Rectal smooth muscle tissue (tissue), 1 donor: Measurements from ENCODE around the gene TMEM108.

Experiments used
- H3K27ac ChIP-seq: one replicate; pipeline ENCODE4 v1.7.0; 2013; ENCODE audit warnings: low read depth, low read length, inconsistent platforms
- H3K27me3 ChIP-seq: one replicate; pipeline ENCODE4 v1.7.0; 2013; ENCODE audit warnings: low read length; ENCODE audit not compliant: control insufficient read depth, insufficient read depth
- H3K36me3 ChIP-seq: one replicate; pipeline ENCODE4 v1.7.0; 2013; ENCODE audit warnings: low read length; ENCODE audit not compliant: control insufficient read depth, insufficient read depth
- H3K4me1 ChIP-seq: one replicate; pipeline ENCODE4 v1.7.0; 2013; ENCODE audit warnings: low read length; ENCODE audit not compliant: control insufficient read depth, insufficient read depth
- H3K4me3 ChIP-seq: one replicate; pipeline ENCODE4 v1.7.0; 2013; ENCODE audit warnings: low read length
- H3K9ac ChIP-seq: one replicate; pipeline ENCODE4 v1.7.0; 2013; ENCODE audit warnings: low read length

Gene TMEM108

GRCh38 chr3:133301194-133301593 is 263.0 kb downstream of the TMEM108 start:
- H3K27ac ChIP-seq, result no peak overlapping the region
- H3K4me3 ChIP-seq, result no peak overlapping the region
- no peaks in the 10 kb centered on the region for H3K27me3 ChIP-seq
- H3K9ac ChIP-seq, result no peak overlapping the region
- H3K4me1 ChIP-seq, result peaks cover 3% of the 10 kb centered on the region
- H3K36me3 ChIP-seq, result no peaks in the 10 kb centered on the region

GRCh38 chr3:133301731-133302130 is 263.5 kb downstream of the TMEM108 start:
- Histone ChIP-seq H3K4me3 (no peak overlapping the region), H3K27ac (no peak overlapping the region), H3K36me3 (no peaks in the 10 kb centered on the region), H3K27me3 (no peaks in the 10 kb centered on the region), H3K4me1 (no peaks in the 10 kb centered on the region), H3K9ac (no peak overlapping the region)

GRCh38 chr3:133303430-133303829 is 265.2 kb downstream of the TMEM108 start:
- no peaks in the 10 kb centered on the region for H3K27me3 ChIP-seq
- no peak overlapping the region for H3K9ac ChIP-seq
- H3K4me3 ChIP-seq, result no peak overlapping the region
- no peak overlapping the region for H3K27ac ChIP-seq
- no peaks in the 10 kb centered on the region for H3K4me1 ChIP-seq
- H3K36me3 ChIP-seq, result no peaks in the 10 kb centered on the region

- no peaks in the 10 kb centered on the region for H3K36me3 ChIP-seq
- no peak overlapping the region for H3K9ac ChIP-seq
- H3K27ac ChIP-seq, result no peak overlapping the region
- no peak overlapping the region for H3K4me3 ChIP-seq
- no peaks in the 10 kb centered on the region for H3K27me3 ChIP-seq
- H3K4me1 ChIP-seq, result no peaks in the 10 kb centered on the region
These were observed 279.7 kb downstream of the TMEM108 start for GRCh38 chr3:133317866-133318265.

- no peaks in the 10 kb centered on the region for H3K27me3 ChIP-seq
These were observed 290.2 kb downstream of the TMEM108 start for GRCh38 chr3:133328373-133328772.

GRCh38 chr3:133329626-133330025 is 291.4 kb downstream of the TMEM108 start:
- Histone ChIP-seq H3K4me3 (no peak overlapping the region), H3K27ac (no peak overlapping the region), H3K36me3 (no peaks in the 10 kb centered on the region), H3K4me1 (no peaks in the 10 kb centered on the region), H3K9ac (no peak overlapping the region), H3K27me3 (no peaks in the 10 kb centered on the region)

More at GRCh38 chr3:133328373-133328772, 290.2 kb downstream of the TMEM108 start:
- Histone ChIP-seq H3K9ac (no peak overlapping the region), H3K4me1 (no peaks in the 10 kb centered on the region), H3K27ac (no peak overlapping the region), H3K4me3 (no peak overlapping the region), H3K36me3 (no peaks in the 10 kb centered on the region)

- Histone ChIP-seq H3K36me3 (no peaks in the 10 kb centered on the region), H3K4me3 (no peak overlapping the region), H3K4me1 (no peaks in the 10 kb centered on the region), H3K27me3 (no peaks in the 10 kb centered on the region), H3K9ac (no peak overlapping the region), H3K27ac (no peak overlapping the region)
These were observed 291.9 kb downstream of the TMEM108 start for GRCh38 chr3:133330065-133330464.

GRCh38 chr3:133330522-133330921 is 292.3 kb downstream of the TMEM108 start:
- no peaks in the 10 kb centered on the region for H3K4me1 ChIP-seq
- H3K9ac ChIP-seq, result no peak overlapping the region
- no peaks in the 10 kb centered on the region for H3K36me3 ChIP-seq
- no peaks in the 10 kb centered on the region for H3K27me3 ChIP-seq
- H3K27ac ChIP-seq, result no peak overlapping the region
- H3K4me3 ChIP-seq, result no peak overlapping the region

- Histone ChIP-seq H3K4me1 (no peaks in the 10 kb centered on the region), H3K4me3 (no peak overlapping the region), H3K36me3 (no peaks in the 10 kb centered on the region), H3K27ac (no peak overlapping the region), H3K9ac (no peak overlapping the region), H3K27me3 (no peaks in the 10 kb centered on the region)
These were observed 316.5 kb downstream of the TMEM108 start for GRCh38 chr3:133354721-133355120.

- H3K4me3 ChIP-seq, result no peak overlapping the region
- H3K9ac ChIP-seq, result no peak overlapping the region
- H3K36me3 ChIP-seq, result no peaks in the 10 kb centered on the region
- no peak overlapping the region for H3K27ac ChIP-seq
- H3K27me3 ChIP-seq, result no peaks in the 10 kb centered on the region
- no peaks in the 10 kb centered on the region for H3K4me1 ChIP-seq
These were observed 322.3 kb downstream of the TMEM108 start for GRCh38 chr3:133360476-133360875.

- Histone ChIP-seq H3K36me3 (no peaks in the 10 kb centered on the region), H3K27ac (no peak overlapping the region), H3K9ac (no peak overlapping the region), H3K4me1 (no peaks in the 10 kb centered on the region), H3K27me3 (no peaks in the 10 kb centered on the region), H3K4me3 (no peak overlapping the region)
These were observed 322.8 kb downstream of the TMEM108 start for GRCh38 chr3:133361011-133361410.

GRCh38 chr3:133361435-133361834 is 323.2 kb downstream of the TMEM108 start:
- Histone ChIP-seq H3K27me3 (no peaks in the 10 kb centered on the region), H3K36me3 (no peaks in the 10 kb centered on the region), H3K4me3 (no peak overlapping the region), H3K9ac (no peak overlapping the region), H3K27ac (no peak overlapping the region), H3K4me1 (no peaks in the 10 kb centered on the region)

- Histone ChIP-seq H3K36me3 (no peaks in the 10 kb centered on the region), H3K9ac (no peak overlapping the region), H3K4me3 (no peak overlapping the region), H3K27me3 (no peaks in the 10 kb centered on the region), H3K4me1 (no peaks in the 10 kb centered on the region), H3K27ac (no peak overlapping the region)
These were observed 324.3 kb downstream of the TMEM108 start for GRCh38 chr3:133362539-133362938.
